ENCODE data around the gene NAXE.

- TF ChIP-seq, protein P1, sequence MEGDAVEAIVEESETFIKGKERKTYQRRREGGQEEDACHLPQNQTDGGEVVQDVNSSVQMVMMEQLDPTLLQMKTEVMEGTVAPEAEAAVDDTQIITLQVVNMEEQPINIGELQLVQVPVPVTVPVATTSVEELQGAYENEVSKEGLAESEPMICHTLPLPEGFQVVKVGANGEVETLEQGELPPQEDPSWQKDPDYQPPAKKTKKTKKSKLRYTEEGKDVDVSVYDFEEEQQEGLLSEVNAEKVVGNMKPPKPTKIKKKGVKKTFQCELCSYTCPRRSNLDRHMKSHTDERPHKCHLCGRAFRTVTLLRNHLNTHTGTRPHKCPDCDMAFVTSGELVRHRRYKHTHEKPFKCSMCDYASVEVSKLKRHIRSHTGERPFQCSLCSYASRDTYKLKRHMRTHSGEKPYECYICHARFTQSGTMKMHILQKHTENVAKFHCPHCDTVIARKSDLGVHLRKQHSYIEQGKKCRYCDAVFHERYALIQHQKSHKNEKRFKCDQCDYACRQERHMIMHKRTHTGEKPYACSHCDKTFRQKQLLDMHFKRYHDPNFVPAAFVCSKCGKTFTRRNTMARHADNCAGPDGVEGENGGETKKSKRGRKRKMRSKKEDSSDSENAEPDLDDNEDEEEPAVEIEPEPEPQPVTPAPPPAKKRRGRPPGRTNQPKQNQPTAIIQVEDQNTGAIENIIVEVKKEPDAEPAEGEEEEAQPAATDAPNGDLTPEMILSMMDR (IDR thresholded peaks at IDR 0.05): no peak
- TF ChIP-seq POLR2A (IDR thresholded peaks at IDR 0.05) (no peak), EP300 (IDR thresholded peaks at IDR 0.05; ENCODE audit: low read depth) (no peak)
Observed at GRCh38 chr1:156586323-156586722, 5.3 kb upstream of the NAXE start.
